BLaER1 treated with 17β-estradiol and CSF1 and Interleukin-3, amounts not matched to agents 10 nM and 100 nM (cell line): ENCODE measurements around the gene LMBR1.
"Not testable (repeated sequence)": the region's sequence is repeated elsewhere in the genome, so short reads cannot be mapped to it uniquely, and the experiment has no call there.

Experiments used
- H3K27ac ChIP-seq, 11 experiments: shearing (Covaris generic); formaldehyde crosslinking; 2 replicates each; pipeline ENCODE4 v1.8.1; 2022
- H3K27me3 ChIP-seq, 11 experiments: shearing (Covaris generic); formaldehyde crosslinking; 2 replicates each; pipeline ENCODE4 v1.8.1; 2022
- H3K36me3 ChIP-seq, 11 experiments: shearing (Covaris generic); formaldehyde crosslinking; 2 replicates each; pipeline ENCODE4 v1.8.1; 2022
- H3K4me1 ChIP-seq, 10 experiments: shearing (Covaris generic); formaldehyde crosslinking; 2 replicates each; pipeline ENCODE4 v1.8.1; 2022
- H3K4me2 ChIP-seq, 11 experiments: shearing (Covaris generic); formaldehyde crosslinking; 2 replicates each; pipeline ENCODE4 v1.8.1; 2022
- H3K4me3 ChIP-seq, 10 experiments: shearing (Covaris generic); formaldehyde crosslinking; 2 replicates each; pipeline ENCODE4 v1.8.1; 2022
- H3K9ac ChIP-seq, 11 experiments: shearing (Covaris generic); formaldehyde crosslinking; 2 replicates each; pipeline ENCODE4 v1.8.1; 2022
- H3K9me3 ChIP-seq, 11 experiments: shearing (Covaris generic); formaldehyde crosslinking; replicated peaks in 1 of 11; 2 replicates each; pipeline ENCODE4 v1.8.1; 2022
- H4K20me1 ChIP-seq, 11 experiments: shearing (Covaris generic); formaldehyde crosslinking; 2 replicates each; pipeline ENCODE4 v1.8.1; 2022
- Cebpa-rat ChIP-seq, 11 experiments: shearing (Covaris generic); IDR thresholded peaks; 2 replicates each; pipeline ENCODE4 v1.8.1; 2022

The LMBR1 gene

GRCh38 chr7:156928406-156928747, 35.4 kb upstream of the LMBR1 start:
- TF ChIP-seq Cebpa-rat (IDR thresholded peaks at IDR 0.05), result no peak
- no peak overlapping the region for H3K9ac ChIP-seq
- no peak overlapping the region for H3K27ac ChIP-seq
- H3K4me3 ChIP-seq, result no peak overlapping the region
- no peaks in the 10 kb centered on the region; a peak in 1 of 22 replicates for H4K20me1 ChIP-seq
- H3K36me3 ChIP-seq, result no peaks in the 10 kb centered on the region
- H3K9me3 ChIP-seq, result no peaks in the 10 kb centered on the region
- H3K4me1 ChIP-seq, result peaks cover 0 to 21% (median 9%) of the 10 kb centered on the region in 10 experiments; a peak in 16 of 20 replicates
- peak overlapping the region in 6 of 11 experiments; percentile 31 to 54 (median 48); a peak in 10 of 22 replicates for H3K4me2 ChIP-seq
- peaks cover 0 to 20% (median 11%) of the 10 kb centered on the region in 11 experiments; a peak in 15 of 22 replicates for H3K27me3 ChIP-seq

GRCh38 chr7:156927571-156928405, 34.8 kb upstream of the LMBR1 start:
- Histone ChIP-seq H3K27ac (no peak overlapping the region), H3K4me2 (peak overlapping the region in 6 of 11 experiments; percentile 31 to 54 (median 48); a peak in 10 of 22 replicates), H3K4me1 (peaks cover 4 to 27% (median 15%) of the 10 kb centered on the region in 10 experiments; a peak in 17 of 20 replicates), H3K9me3 (no peaks in the 10 kb centered on the region), H3K4me3 (no peak overlapping the region), H3K27me3 (peaks cover 0 to 20% (median 12%) of the 10 kb centered on the region in 11 experiments; a peak in 16 of 22 replicates), H4K20me1 (no peaks in the 10 kb centered on the region; a peak in 2 of 22 replicates), H3K9ac (no peak overlapping the region), H3K36me3 (no peaks in the 10 kb centered on the region)
- no peak for TF ChIP-seq Cebpa-rat (IDR thresholded peaks at IDR 0.05)

- H3K27me3 ChIP-seq, result peaks cover 0 to 36% (median 29%) of the 10 kb centered on the region in 11 experiments; a peak in 21 of 22 replicates
- not testable (repeated sequence) for H3K4me3 ChIP-seq, H3K36me3 ChIP-seq, H3K27ac ChIP-seq, H4K20me1 ChIP-seq, H3K9me3 ChIP-seq, H3K4me2 ChIP-seq, H3K9ac ChIP-seq
- peaks cover 4 to 45% (median 25%) of the 10 kb centered on the region in 10 experiments; a peak in 18 of 20 replicates for H3K4me1 ChIP-seq
Observed at GRCh38 chr7:156925821-156926220, 32.8 kb upstream of the LMBR1 start.

GRCh38 chr7:156922304-156922703, 29.3 kb upstream of the LMBR1 start:
- Histone ChIP-seq H3K27me3 (peaks cover 0 to 51% (median 32%) of the 10 kb centered on the region in 11 experiments; a peak in 21 of 22 replicates), H3K4me2 (peak overlapping the region in 10 of 11 experiments; percentile 51 to 74 (median 58); a peak in 17 of 22 replicates), H3K4me1 (peaks cover 4 to 32% (median 21%) of the 10 kb centered on the region in 10 experiments; a peak in 18 of 20 replicates)
- not testable (repeated sequence) for H3K9ac ChIP-seq, H4K20me1 ChIP-seq, H3K36me3 ChIP-seq, H3K9me3 ChIP-seq, H3K27ac ChIP-seq, H3K4me3 ChIP-seq

- not testable (repeated sequence) for H3K27ac ChIP-seq, H3K4me3 ChIP-seq, H3K36me3 ChIP-seq, H3K9ac ChIP-seq, H4K20me1 ChIP-seq, H3K9me3 ChIP-seq
- Histone ChIP-seq H3K4me1 (peaks cover 4 to 30% (median 20%) of the 10 kb centered on the region in 10 experiments; a peak in 18 of 20 replicates), H3K27me3 (peaks cover 0 to 47% (median 31%) of the 10 kb centered on the region in 11 experiments; a peak in 21 of 22 replicates), H3K4me2 (peak overlapping the region in 6 of 11 experiments; percentile 1 to 57 (median 27); a peak in 8 of 22 replicates)
Observed at GRCh38 chr7:156920487-156921373, 27.7 kb upstream of the LMBR1 start.

GRCh38 chr7:156920076-156920475, 27.1 kb upstream of the LMBR1 start:
- Histone ChIP-seq H4K20me1 (peaks cover 0 to 4% (median 0%) of the 10 kb centered on the region in 11 experiments; a peak in 2 of 22 replicates), H3K4me3 (no peak overlapping the region), H3K9ac (no peak overlapping the region), H3K36me3 (no peaks in the 10 kb centered on the region), H3K4me1 (peaks cover 4 to 30% (median 20%) of the 10 kb centered on the region in 10 experiments; a peak in 18 of 20 replicates), H3K27ac (no peak overlapping the region), H3K9me3 (peaks cover 5 to 10% (median 8%) of the 10 kb centered on the region in 11 experiments; a peak in 21 of 22 replicates), H3K27me3 (peaks cover 0 to 42% (median 30%) of the 10 kb centered on the region in 11 experiments; a peak in 21 of 22 replicates), H3K4me2 (peak overlapping the region in 1 of 11 experiments; percentile 16; a peak in 1 of 22 replicates)
- TF ChIP-seq Cebpa-rat (IDR thresholded peaks at IDR 0.05), result no peak

GRCh38 chr7:156919132-156919713, 26.2 kb upstream of the LMBR1 start:
- Histone ChIP-seq H3K4me3 (no peak overlapping the region), H4K20me1 (peaks cover 0 to 4% (median 0%) of the 10 kb centered on the region in 11 experiments; a peak in 2 of 22 replicates), H3K4me2 (no peak overlapping the region), H3K9me3 (peaks cover 7 to 13% (median 11%) of the 10 kb centered on the region in 11 experiments; a peak in 21 of 22 replicates), H3K27me3 (peaks cover 0 to 38% (median 27%) of the 10 kb centered on the region in 11 experiments; a peak in 21 of 22 replicates), H3K27ac (no peak overlapping the region), H3K36me3 (no peaks in the 10 kb centered on the region), H3K9ac (no peak overlapping the region), H3K4me1 (peaks cover 4 to 30% (median 20%) of the 10 kb centered on the region in 10 experiments; a peak in 18 of 20 replicates)
- TF ChIP-seq Cebpa-rat (IDR thresholded peaks at IDR 0.05), result no peak

GRCh38 chr7:156918635-156919034, 25.7 kb upstream of the LMBR1 start:
- no peak overlapping the region for H3K27ac ChIP-seq
- H4K20me1 ChIP-seq, result peaks cover 0 to 4% (median 0%) of the 10 kb centered on the region in 11 experiments; a peak in 2 of 22 replicates
- TF ChIP-seq Cebpa-rat (IDR thresholded peaks at IDR 0.05), result no peak
- H3K27me3 ChIP-seq, result peaks cover 0 to 32% (median 21%) of the 10 kb centered on the region in 11 experiments; a peak in 21 of 22 replicates
- H3K9ac ChIP-seq, result no peak overlapping the region
- H3K4me1 ChIP-seq, result peaks cover 4 to 26% (median 20%) of the 10 kb centered on the region in 10 experiments; a peak in 18 of 20 replicates
- H3K4me2 ChIP-seq, result no peak overlapping the region
- H3K4me3 ChIP-seq, result no peak overlapping the region
- peaks cover 7 to 13% (median 11%) of the 10 kb centered on the region in 11 experiments; a peak in 21 of 22 replicates for H3K9me3 ChIP-seq
- H3K36me3 ChIP-seq, result no peaks in the 10 kb centered on the region

GRCh38 chr7:156909574-156910252, 16.7 kb upstream of the LMBR1 start:
- H3K9me3 ChIP-seq, H3K4me1 ChIP-seq, H3K27ac ChIP-seq, H3K4me3 ChIP-seq, H4K20me1 ChIP-seq, H3K4me2 ChIP-seq, H3K36me3 ChIP-seq, H3K9ac ChIP-seq, H3K27me3 ChIP-seq: not testable (repeated sequence)
